Psoas muscle (tissue), 8 donors: ENCODE data around the gene C14orf39. TPM values are rescaled to one million over a fixed set of nuclear protein-coding genes. Genes with fewer than 3 reads are reported as not detected.

ENCODE experiments used
- ATAC-seq, 4 donors: fragments of 200-7000 bp; cut with Tn5 transposase; one replicate each; pipeline ENCODE4 v1.9.1; 2020; ENCODE audit warnings: moderate library complexity in 3 of 4, mild to moderate bottlenecking in 2 of 4
- DNase-seq, 2 donors: peaks; one replicate each; pipeline ENCODE4 v3.0.0-alpha.2; 2020
- H3K27ac ChIP-seq: fragments of 200-600 bp; one replicate; pipeline ENCODE4 v1.8.0; 2022
- H3K27me3 ChIP-seq, 3 donors: fragments of 200-600 bp in 1 of 3; one replicate each; pipeline versions ENCODE4 v1.6.1 to v1.8.0; 2013 to 2022; ENCODE audit warnings: low read length in 2 of 3, mild to moderate bottlenecking in 2 of 3, moderate library complexity in 1 of 3; ENCODE audit not compliant: insufficient read depth in 3 of 3
- H3K36me3 ChIP-seq, 2 donors: fragments of 200-600 bp in 1 of 2; one replicate each; pipeline versions ENCODE4 v1.6.1 to v1.8.0; 2013 to 2022; ENCODE audit warnings: low read depth in 1 of 2, mild to moderate bottlenecking in 1 of 2, moderate library complexity in 1 of 2; ENCODE audit not compliant: insufficient read depth in 1 of 2
- H3K4me1 ChIP-seq: fragments of 200-600 bp; one replicate; pipeline ENCODE4 v1.8.0; 2022
- H3K4me3 ChIP-seq: fragments of 200-600 bp; one replicate; pipeline ENCODE4 v1.8.0; 2022; ENCODE audit warnings: mild to moderate bottlenecking
- H3K9me3 ChIP-seq: fragments of 200-600 bp; one replicate; pipeline ENCODE4 v1.8.0; 2022
- WGBS, 3 donors: extraction: QIAGEN DNeasy Blood & Tissue Kit; methylation state at CpG; one replicate each; pipeline versions ENCODE4 v1.1.6 to v1.1.7; 2013; 5-methylcytosine and 5-hydroxymethylcytosine counted together
- intact Hi-C, 2 donors: fragments of 100-400 bp; cut with DNase I; formaldehyde crosslinking; loops; one replicate each; pipeline versions ENCODE4 v1.11.0 to v1.14.2; 2022
- polyA plus RNA-seq, 3 donors: library from polyadenylated mRNA; stranded (reverse); fragments of 200-250 nt; gene quantifications; one replicate each; pipeline ENCODE4 v1.2.3, GENCODE V29; 2013
- total RNA-seq, 4 donors: library from RNA; stranded (reverse); fragmentation: NEBNext Ultra II Directional in 2 of 4; extraction: Animal tissue kit (Norgen Biotek cat#: 25700) in 2 of 4; gene quantifications; one replicate each; pipeline versions ENCODE4 v1.2.1 to v1.2.4, GENCODE V29; 2021 to 2023
- TF ChIP-seq, protein P1 (sequence below): fragments of 200-600 bp; IDR thresholded peaks from one replicate; pipeline ENCODE4 v1.8.0; 2022; ENCODE audit warnings: antibody characterized with exemption
- donor health status: healthy with polysubstance abuse.
- donor health status: DM: no; HTN: no; CAD: no; lungs with moderate emphysema.
- donor health status: Bipolar disorder and iron deficiency.
- donor health status: healthy.
- donor health status: DM: yes; HTN: yes; CAD: no.
- donor health status: DM: no; HTN: no; CAD: no.
- donor health status: DM: no; HTN: no; CAD: no.
- donor health status: DM: yes; HTN: yes; CAD: no.

Gene C14orf39
- total and polyA plus RNA-seq, 7 donors: 0.12 to 4.4 (median 1.9) TPM

DNA sequence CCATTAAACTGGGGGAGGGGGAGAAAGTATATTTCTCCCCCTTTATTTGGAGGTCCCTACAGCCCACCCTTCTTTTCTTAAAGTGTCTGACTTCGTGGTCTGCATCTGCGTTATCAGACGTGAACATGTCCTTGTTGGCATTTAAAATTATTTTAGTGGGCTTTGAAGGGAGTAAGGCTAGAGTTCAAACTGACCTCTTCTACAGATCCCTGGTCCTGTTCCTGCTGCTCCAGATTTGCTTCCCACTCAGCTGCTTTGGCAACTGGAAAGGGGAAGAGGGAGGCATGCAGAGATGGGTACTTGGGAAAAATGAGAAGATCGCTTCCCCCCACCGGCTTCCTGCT is 22.5 kb upstream of the C14orf39 start:
- peaks cover 0 to 31% (median 8%) of the 10 kb centered on the region in 3 donors for H3K27me3 ChIP-seq

DNA sequence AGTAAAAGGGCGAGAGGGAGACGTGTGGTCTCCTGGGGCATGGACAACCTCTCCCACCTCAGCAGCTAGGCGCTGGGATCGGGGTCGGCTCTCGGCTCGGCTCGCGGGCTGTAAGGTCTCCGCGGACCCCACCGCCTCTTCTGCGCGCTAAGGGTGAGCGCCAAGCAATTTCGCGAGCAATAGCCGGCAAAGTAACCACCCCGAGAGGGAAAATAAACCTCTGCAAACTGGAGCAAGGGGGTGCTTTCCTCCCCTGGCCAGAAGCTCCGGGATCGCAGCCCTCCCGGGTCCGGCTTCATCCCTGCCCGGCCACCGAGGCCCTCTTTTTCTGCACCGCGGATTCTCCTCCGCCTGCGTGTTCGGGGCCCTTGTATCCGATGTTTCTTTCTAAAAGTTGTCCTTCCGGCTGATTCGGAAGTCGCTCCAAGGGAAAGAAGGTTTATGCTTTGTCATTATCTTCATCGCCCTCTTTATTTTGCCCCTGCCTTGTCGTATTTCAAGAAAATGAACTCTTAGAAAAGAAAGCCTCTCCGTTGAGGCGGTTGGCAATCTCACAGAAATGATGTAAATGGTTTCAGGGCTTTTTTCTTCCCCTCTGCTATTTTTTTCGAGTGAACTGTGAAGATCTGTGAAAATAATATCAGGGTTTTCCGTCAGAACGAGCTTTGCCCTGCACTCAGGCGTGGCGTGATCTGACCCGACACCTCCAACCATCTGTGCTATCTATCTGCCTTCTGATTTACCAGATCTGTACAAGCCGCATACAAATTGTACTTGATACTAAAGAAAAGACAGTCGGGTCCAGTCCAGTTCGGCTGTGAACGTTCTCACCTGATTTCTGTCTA is 21.3 kb upstream of the C14orf39 start:
- no peak for ATAC-seq
- TF ChIP-seq, protein P1, sequence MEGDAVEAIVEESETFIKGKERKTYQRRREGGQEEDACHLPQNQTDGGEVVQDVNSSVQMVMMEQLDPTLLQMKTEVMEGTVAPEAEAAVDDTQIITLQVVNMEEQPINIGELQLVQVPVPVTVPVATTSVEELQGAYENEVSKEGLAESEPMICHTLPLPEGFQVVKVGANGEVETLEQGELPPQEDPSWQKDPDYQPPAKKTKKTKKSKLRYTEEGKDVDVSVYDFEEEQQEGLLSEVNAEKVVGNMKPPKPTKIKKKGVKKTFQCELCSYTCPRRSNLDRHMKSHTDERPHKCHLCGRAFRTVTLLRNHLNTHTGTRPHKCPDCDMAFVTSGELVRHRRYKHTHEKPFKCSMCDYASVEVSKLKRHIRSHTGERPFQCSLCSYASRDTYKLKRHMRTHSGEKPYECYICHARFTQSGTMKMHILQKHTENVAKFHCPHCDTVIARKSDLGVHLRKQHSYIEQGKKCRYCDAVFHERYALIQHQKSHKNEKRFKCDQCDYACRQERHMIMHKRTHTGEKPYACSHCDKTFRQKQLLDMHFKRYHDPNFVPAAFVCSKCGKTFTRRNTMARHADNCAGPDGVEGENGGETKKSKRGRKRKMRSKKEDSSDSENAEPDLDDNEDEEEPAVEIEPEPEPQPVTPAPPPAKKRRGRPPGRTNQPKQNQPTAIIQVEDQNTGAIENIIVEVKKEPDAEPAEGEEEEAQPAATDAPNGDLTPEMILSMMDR: no peak
- Histone ChIP-seq H3K4me1 (peaks cover 3% of the 10 kb centered on the region), H3K4me3 (no peak overlapping the region), H3K9me3 (no peaks in the 10 kb centered on the region), H3K27ac (no peak overlapping the region), H3K36me3 (no peaks in the 10 kb centered on the region), H3K27me3 (peaks cover 0 to 31% (median 8%) of the 10 kb centered on the region in 3 donors)
- DNase-seq: no peak
- intact Hi-C loops: no loop called here
- WGBS, 3 donors: 36 to 48% (median 41%) methylated on average over 48 of the region's 48 CpGs

More for the DNA sequence above, 22.5 kb upstream of the C14orf39 start:
- H3K4me1 ChIP-seq: peaks cover 3% of the 10 kb centered on the region
- intact Hi-C loops: no loop called here
- DNase-seq (no peak), ATAC-seq (no peak)
- 38 to 42% (median 41%) methylated on average over 5 of the region's 5 CpGs for WGBS, 3 donors
- H3K27ac ChIP-seq: no peak overlapping the region
- H3K4me3 ChIP-seq: peak overlapping the region; percentile 67
- H3K36me3 ChIP-seq: no peaks in the 10 kb centered on the region
- TF ChIP-seq, protein P1: no peak
- H3K9me3 ChIP-seq: no peaks in the 10 kb centered on the region

DNA sequence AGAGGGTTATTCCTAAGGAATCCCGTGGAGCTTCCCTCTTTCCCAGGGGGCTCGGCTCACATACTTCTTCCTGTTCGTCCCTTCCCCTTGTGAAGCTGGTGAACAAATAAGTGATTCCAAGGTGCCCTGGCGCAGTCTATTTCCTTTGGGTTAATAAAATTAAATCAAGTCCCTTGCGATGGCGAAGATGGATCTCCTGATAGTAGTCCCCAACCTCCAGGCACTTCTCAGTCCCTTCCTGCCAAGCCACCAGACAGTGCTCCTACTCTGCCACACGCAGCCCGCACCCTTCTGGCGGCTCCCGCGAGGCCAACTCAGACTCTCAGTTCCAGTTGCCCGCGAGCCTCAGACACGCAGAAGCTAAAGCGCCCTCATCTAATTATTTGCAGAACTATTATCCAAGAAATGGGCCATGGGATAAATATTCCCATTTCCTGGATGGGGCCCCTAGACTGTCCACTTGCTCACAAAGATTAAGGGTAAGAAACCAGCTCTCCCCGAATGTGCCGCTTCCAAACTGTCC is 20.7 kb upstream of the C14orf39 start:
- no peaks in the 10 kb centered on the region for H3K36me3 ChIP-seq
- TF ChIP-seq, protein P1: no peak
- no peak overlapping the region for H3K4me3 ChIP-seq
- 45 to 57% (median 50%) methylated on average over 17 of the region's 17 CpGs for WGBS, 3 donors
- H3K27me3 ChIP-seq: peaks cover 0 to 31% (median 8%) of the 10 kb centered on the region in 3 donors
- DNase-seq (no peak), ATAC-seq (no peak)
- no peak overlapping the region for H3K27ac ChIP-seq
- no peaks in the 10 kb centered on the region for H3K9me3 ChIP-seq
- intact Hi-C loops: no loop called here
- peaks cover 3% of the 10 kb centered on the region for H3K4me1 ChIP-seq

DNA sequence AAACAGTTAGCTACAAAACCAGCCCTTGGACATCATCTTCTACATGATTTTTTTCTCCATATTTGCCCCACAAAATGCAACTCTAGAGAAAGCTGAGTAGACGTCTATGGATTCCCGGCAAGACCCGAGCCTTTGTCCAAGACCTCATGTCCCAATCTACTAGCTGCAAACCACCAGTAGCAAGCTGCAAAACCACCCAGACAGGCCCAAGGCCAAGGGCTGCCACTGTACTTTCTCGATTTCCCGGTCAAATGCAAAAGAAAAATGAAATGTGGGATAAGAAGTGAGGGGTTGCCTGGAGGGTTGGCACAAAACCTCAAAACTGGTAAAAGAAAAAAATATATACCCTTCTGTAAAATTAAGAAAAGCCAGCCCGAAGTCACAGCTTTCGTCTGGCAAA is 20.1 kb upstream of the C14orf39 start:
- no peak for ATAC-seq
- Histone ChIP-seq H3K9me3 (no peaks in the 10 kb centered on the region), H3K27ac (no peak overlapping the region), H3K4me1 (peaks cover 3% of the 10 kb centered on the region), H3K27me3 (peaks cover 0 to 27% (median 8%) of the 10 kb centered on the region in 3 donors), H3K4me3 (no peak overlapping the region), H3K36me3 (no peaks in the 10 kb centered on the region)
- intact Hi-C loops: no loop called here
- TF ChIP-seq, protein P1: no peak
- WGBS, 3 donors: 47 to 66% (median 62%) methylated on average over 7 of the region's 7 CpGs
- no peak for DNase-seq
